OCI-LY1 (cell line): ENCODE measurements around the gene CD302.

Experiments used
- EZH2 ChIP-seq: fragments of 200-600 bp; sonication (generic), shearing (Covaris generic); IDR thresholded peaks from 2 replicates; pipeline ENCODE4 v1.8.0; 2017; ENCODE audit warnings: borderline replicate concordance, mixed run types, mild to moderate bottlenecking, antibody characterized with exemption, low read length, moderate library complexity, mixed read lengths
- TF ChIP-seq, protein P1 (sequence below): fragments of 200-600 bp; sonication (generic), shearing (Covaris generic); IDR thresholded peaks from 2 replicates; pipeline ENCODE4 v1.5.1; 2017; ENCODE audit warnings: mild to moderate bottlenecking, antibody characterized with exemption, low read length, moderate library complexity, mixed read lengths

- TF ChIP-seq EZH2: no peak
- TF ChIP-seq, protein P1, sequence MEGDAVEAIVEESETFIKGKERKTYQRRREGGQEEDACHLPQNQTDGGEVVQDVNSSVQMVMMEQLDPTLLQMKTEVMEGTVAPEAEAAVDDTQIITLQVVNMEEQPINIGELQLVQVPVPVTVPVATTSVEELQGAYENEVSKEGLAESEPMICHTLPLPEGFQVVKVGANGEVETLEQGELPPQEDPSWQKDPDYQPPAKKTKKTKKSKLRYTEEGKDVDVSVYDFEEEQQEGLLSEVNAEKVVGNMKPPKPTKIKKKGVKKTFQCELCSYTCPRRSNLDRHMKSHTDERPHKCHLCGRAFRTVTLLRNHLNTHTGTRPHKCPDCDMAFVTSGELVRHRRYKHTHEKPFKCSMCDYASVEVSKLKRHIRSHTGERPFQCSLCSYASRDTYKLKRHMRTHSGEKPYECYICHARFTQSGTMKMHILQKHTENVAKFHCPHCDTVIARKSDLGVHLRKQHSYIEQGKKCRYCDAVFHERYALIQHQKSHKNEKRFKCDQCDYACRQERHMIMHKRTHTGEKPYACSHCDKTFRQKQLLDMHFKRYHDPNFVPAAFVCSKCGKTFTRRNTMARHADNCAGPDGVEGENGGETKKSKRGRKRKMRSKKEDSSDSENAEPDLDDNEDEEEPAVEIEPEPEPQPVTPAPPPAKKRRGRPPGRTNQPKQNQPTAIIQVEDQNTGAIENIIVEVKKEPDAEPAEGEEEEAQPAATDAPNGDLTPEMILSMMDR: no peak
Measured at GRCh38 chr2:159790323-159790722, 7.7 kb downstream of the CD302 start.
